ENCODE measurements around the gene PRKCE. TPM values are rescaled to one million over a fixed set of nuclear protein-coding genes. Genes with fewer than 3 reads are reported as not detected.
A peak's percentile ranks its signal among the peaks of the same experiment; 100 is the strongest.

The PRKCE gene
- total RNA-seq, 2 experiments from 2014 or later, result 24.9 to 26.2 TPM

DNA sequence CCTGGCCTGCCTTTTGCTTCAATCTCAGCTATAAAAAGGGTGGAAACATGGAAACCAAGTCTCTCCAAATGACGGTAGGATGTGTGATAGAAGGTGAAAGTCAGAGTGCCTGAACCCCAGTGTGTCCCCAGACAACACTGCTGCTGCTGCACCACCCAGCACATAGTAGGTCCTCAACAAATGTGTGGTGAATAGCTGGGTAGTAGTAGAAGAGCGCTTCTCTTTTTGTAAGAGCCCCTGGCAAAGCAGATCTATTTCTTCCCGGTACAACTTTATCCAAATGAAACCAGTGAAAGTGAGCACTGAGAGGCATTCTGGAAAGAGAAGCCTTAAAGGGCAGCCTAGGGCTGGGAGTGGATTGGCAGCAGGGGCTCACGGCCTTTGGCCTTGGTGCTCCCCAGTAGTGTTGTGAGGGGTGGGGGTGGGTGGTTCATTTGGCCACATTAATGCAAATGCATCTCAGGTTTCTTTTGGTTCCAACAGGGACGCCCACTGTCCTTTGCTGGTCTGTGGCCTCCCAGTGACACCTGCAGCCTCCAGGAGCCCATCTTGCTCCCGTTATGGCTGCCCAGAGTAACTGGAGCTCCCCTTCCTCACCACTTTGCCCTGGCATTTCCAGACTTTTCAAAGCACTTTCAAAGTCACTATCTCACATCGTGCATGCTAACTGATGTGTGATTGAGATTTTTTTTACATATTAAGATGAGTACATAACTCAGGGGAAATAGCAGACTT is 341.4 kb downstream of the PRKCE start:
- H3K4me1 ChIP-seq (ENCODE audit: insufficient read depth, low read length), result no peaks in the 10 kb centered on the region
- H3K4me1 Mint-ChIP-seq (ENCODE audit: low read depth), result peaks cover 6% of the 10 kb centered on the region
- POLR2A ChIA-PET, result interaction anchor here (0.7 kb wide), 2 partner anchors 467 to 469 kb away, joined by 3 read pairs; no protein-coding TSS in a partner anchor
- TF ChIP-seq, protein P1, sequence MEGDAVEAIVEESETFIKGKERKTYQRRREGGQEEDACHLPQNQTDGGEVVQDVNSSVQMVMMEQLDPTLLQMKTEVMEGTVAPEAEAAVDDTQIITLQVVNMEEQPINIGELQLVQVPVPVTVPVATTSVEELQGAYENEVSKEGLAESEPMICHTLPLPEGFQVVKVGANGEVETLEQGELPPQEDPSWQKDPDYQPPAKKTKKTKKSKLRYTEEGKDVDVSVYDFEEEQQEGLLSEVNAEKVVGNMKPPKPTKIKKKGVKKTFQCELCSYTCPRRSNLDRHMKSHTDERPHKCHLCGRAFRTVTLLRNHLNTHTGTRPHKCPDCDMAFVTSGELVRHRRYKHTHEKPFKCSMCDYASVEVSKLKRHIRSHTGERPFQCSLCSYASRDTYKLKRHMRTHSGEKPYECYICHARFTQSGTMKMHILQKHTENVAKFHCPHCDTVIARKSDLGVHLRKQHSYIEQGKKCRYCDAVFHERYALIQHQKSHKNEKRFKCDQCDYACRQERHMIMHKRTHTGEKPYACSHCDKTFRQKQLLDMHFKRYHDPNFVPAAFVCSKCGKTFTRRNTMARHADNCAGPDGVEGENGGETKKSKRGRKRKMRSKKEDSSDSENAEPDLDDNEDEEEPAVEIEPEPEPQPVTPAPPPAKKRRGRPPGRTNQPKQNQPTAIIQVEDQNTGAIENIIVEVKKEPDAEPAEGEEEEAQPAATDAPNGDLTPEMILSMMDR (IDR thresholded peaks at IDR 0.05), result no peak
- intact Hi-C loops (cut with DNase I, micrococcal nuclease), result loop anchor here (1.0 to 5.0 kb wide), 5 partner anchors 351 to 658 kb away; no protein-coding TSS in a partner anchor
- H3K4me3 ChIP-seq (ENCODE audit: low read length), result no peak overlapping the region
- no peaks in the 10 kb centered on the region for H3K27me3 Mint-ChIP-seq
- H3K36me3 ChIP-seq (ENCODE audit: insufficient read depth, low read length), result peaks cover 3% of the 10 kb centered on the region
- ATAC-seq (ENCODE audit: poor library complexity), result peak; percentile 17
- CTCF ChIA-PET, result interaction anchor here (0.8 to 1.3 kb wide), 6 partner anchors 13 to 469 kb away, joined by 3 to 6 read pairs (median 3); no protein-coding TSS in a partner anchor
- no peak overlapping the region for H3K4me3 Mint-ChIP-seq
- H3K36me3 Mint-ChIP-seq (ENCODE audit: low read depth), result no peaks in the 10 kb centered on the region
- H3K27me3 ChIP-seq (ENCODE audit: control insufficient read depth in 1 of 2, insufficient read depth in 2 of 2, low read length in 2 of 2), result no peaks in the 10 kb centered on the region
- H3K9me3 ChIP-seq (ENCODE audit: control insufficient read depth in 1 of 2, insufficient read depth in 1 of 2, low read length in 2 of 2), result no peaks in the 10 kb centered on the region
- H3K27ac Mint-ChIP-seq, result no peak overlapping the region
- no peaks in the 10 kb centered on the region for H3K9me3 Mint-ChIP-seq
- no peak for DNase-seq
- H3K27ac ChIP-seq (ENCODE audit: low read depth in 1 of 2, low read length in 2 of 2), result no peak overlapping the region

DNA sequence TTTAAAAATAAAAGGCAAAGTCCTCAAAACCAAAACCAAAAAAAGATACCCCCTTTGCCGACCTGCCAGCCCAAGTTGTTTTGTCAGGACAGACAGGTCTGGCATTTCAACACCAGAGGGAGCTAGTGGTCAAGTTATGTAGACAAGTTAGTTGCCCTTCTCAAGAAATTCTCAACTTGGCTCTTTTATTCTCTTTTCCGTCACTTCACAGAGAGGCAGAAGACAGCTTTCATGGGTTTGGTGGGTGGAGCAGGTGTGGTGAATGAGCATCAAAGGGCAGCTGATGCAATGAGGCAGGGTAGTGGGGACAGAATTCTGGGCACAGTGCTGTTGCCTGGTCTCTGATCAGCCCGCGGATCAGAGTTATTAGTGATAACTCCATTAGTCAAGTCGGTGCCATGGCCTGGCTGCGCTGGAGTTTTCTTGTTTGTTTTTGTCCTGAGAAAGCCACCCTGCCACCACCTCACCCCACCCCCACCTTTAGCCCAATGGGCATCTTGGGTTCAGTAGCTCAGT is 342.1 kb downstream of the PRKCE start:
- peak; percentile 68 for ATAC-seq (ENCODE audit: poor library complexity)
- H3K36me3 Mint-ChIP-seq (ENCODE audit: low read depth), result no peaks in the 10 kb centered on the region
- TF ChIP-seq, protein P1 (IDR thresholded peaks at IDR 0.05), result peak; percentile 80
- no peaks in the 10 kb centered on the region for H3K9me3 Mint-ChIP-seq
- H3K4me1 Mint-ChIP-seq (ENCODE audit: low read depth), result peaks cover 6% of the 10 kb centered on the region
- ChIA-PET POLR2A (interaction anchor here (0.7 kb wide), 2 partner anchors 467 to 469 kb away, joined by 3 read pairs; no protein-coding TSS in a partner anchor), CTCF (interaction anchor here (0.8 to 1.3 kb wide), 6 partner anchors 12 to 468 kb away, joined by 3 to 6 read pairs (median 3); no protein-coding TSS in a partner anchor)
- Histone ChIP-seq H3K4me3 (ENCODE audit: low read length) (no peak overlapping the region), H3K27me3 (ENCODE audit: control insufficient read depth in 1 of 2, insufficient read depth in 2 of 2, low read length in 2 of 2) (no peaks in the 10 kb centered on the region), H3K27ac (ENCODE audit: low read depth in 1 of 2, low read length in 2 of 2) (no peak overlapping the region), H3K36me3 (ENCODE audit: insufficient read depth, low read length) (peaks cover 3% of the 10 kb centered on the region), H3K4me1 (ENCODE audit: insufficient read depth, low read length) (no peaks in the 10 kb centered on the region), H3K9me3 (ENCODE audit: control insufficient read depth in 1 of 2, insufficient read depth in 1 of 2, low read length in 2 of 2) (no peaks in the 10 kb centered on the region)
- peak in 13 of 14 experiments; percentile 8 to 80 (median 42) for DNase-seq
- intact Hi-C loops (cut with DNase I, micrococcal nuclease), result loop anchor here (1.0 to 5.0 kb wide), 5 partner anchors 351 to 657 kb away; no protein-coding TSS in a partner anchor
- no peak overlapping the region for H3K4me3 Mint-ChIP-seq
- H3K27me3 Mint-ChIP-seq, result no peaks in the 10 kb centered on the region
- no peak overlapping the region for H3K27ac Mint-ChIP-seq

DNA sequence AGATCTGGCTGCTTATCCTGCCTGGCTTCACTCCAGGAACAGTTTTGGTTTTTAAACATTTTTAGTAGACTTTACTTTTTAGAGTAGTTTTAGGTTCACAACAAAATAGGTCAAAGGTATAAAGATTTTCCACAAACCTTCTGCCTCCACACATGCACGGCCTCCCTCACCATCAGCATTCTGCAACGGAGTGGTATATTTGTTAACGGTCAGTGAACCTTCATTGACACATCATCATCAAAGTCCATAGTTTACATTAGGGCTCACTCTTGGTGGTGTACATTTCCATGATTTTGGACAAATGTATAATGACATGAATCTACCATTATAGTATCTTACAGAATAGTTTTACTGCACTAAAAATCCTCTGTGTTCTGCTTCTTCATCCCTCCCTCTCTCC is 342.6 kb downstream of the PRKCE start:
- Histone ChIP-seq H3K4me1 (ENCODE audit: insufficient read depth, low read length) (no peaks in the 10 kb centered on the region), H3K4me3 (ENCODE audit: low read length) (no peak overlapping the region), H3K27me3 (ENCODE audit: control insufficient read depth in 1 of 2, insufficient read depth in 2 of 2, low read length in 2 of 2) (no peaks in the 10 kb centered on the region), H3K9me3 (ENCODE audit: control insufficient read depth in 1 of 2, insufficient read depth in 1 of 2, low read length in 2 of 2) (no peaks in the 10 kb centered on the region), H3K27ac (ENCODE audit: low read depth in 1 of 2, low read length in 2 of 2) (no peak overlapping the region), H3K36me3 (ENCODE audit: insufficient read depth, low read length) (peaks cover 3% of the 10 kb centered on the region)
- POLR2A ChIA-PET, result interaction anchor here (0.7 kb wide), 1 partner anchor 466 kb away, joined by 3 read pairs; no protein-coding TSS in a partner anchor
- TF ChIP-seq, protein P1 (IDR thresholded peaks at IDR 0.05), result no peak
- CTCF ChIA-PET, result interaction anchor here (0.9 to 1.3 kb wide), 4 partner anchors 32 to 468 kb away, joined by 3 to 6 read pairs (median 4); no protein-coding TSS in a partner anchor
- intact Hi-C loops (cut with DNase I, micrococcal nuclease), result loop anchor here (5.0 kb wide), 2 partner anchors 352 to 373 kb away; no protein-coding TSS in a partner anchor
- Mint-ChIP-seq H3K9me3 (no peaks in the 10 kb centered on the region), H3K27me3 (no peaks in the 10 kb centered on the region), H3K27ac (no peak overlapping the region), H3K36me3 (ENCODE audit: low read depth) (no peaks in the 10 kb centered on the region), H3K4me1 (ENCODE audit: low read depth) (peaks cover 6% of the 10 kb centered on the region), H3K4me3 (no peak overlapping the region)
- ATAC-seq (ENCODE audit: poor library complexity) (no peak), DNase-seq (no peak)
